Astrocyte (in vitro differentiated cells and primary cell): ENCODE results near the gene CALR3. TPM values are rescaled to one million over a fixed set of nuclear protein-coding genes. Genes with fewer than 3 reads are reported as not detected.

Source experiments
- DNase-seq: peaks from one replicate; pipeline ENCODE4 v3.0.0-alpha.2; 2010; ENCODE audit warnings: low read depth
- FAIRE-seq: peaks from 2 replicates; lab custom pipeline; 2011; peaks lifted over from hg19 to GRCh38; lab: Jason Lieb, UNC
- H2AFZ ChIP-seq: 2 replicates; pipeline ENCODE4 v1.6.0; 2012; ENCODE audit warnings: low read depth, low read length, inconsistent platforms
- H3K27ac ChIP-seq: 2 replicates; pipeline ENCODE4 v1.5.1; 2011; ENCODE audit warnings: low read depth, low read length, inconsistent platforms
- H3K27me3 ChIP-seq: 2 replicates; pipeline ENCODE4 v1.6.0; 2011; ENCODE audit warnings: low read length, inconsistent platforms; ENCODE audit not compliant: insufficient read depth
- H3K36me3 ChIP-seq: 2 replicates; pipeline ENCODE4 v1.5.1; 2011; ENCODE audit warnings: low read length, inconsistent platforms; ENCODE audit not compliant: insufficient read depth
- H3K4me1 ChIP-seq: 2 replicates; pipeline ENCODE4 v1.5.1; 2011; ENCODE audit warnings: low read length, inconsistent platforms; ENCODE audit not compliant: insufficient read depth
- H3K4me2 ChIP-seq: 2 replicates; pipeline ENCODE4 v1.6.0; 2012; ENCODE audit warnings: low read length, inconsistent platforms
- H3K4me3 ChIP-seq: 2 replicates; pipeline ENCODE4 v1.5.1; 2011; ENCODE audit warnings: low read depth, mild to moderate bottlenecking, low read length, inconsistent platforms; ENCODE audit not compliant: insufficient read depth
- H3K79me2 ChIP-seq: 2 replicates; pipeline ENCODE4 v1.6.0; 2012; ENCODE audit warnings: mild to moderate bottlenecking, low read length, inconsistent platforms; ENCODE audit not compliant: insufficient read depth
- H3K9ac ChIP-seq: 2 replicates; pipeline ENCODE4 v1.6.0; 2012; ENCODE audit warnings: mild to moderate bottlenecking, low read length, inconsistent platforms
- H3K9me3 ChIP-seq: 2 replicates; pipeline ENCODE4 v1.5.1; 2012; ENCODE audit warnings: low read depth, mild to moderate bottlenecking, low read length, inconsistent platforms; ENCODE audit not compliant: insufficient read depth
- H4K20me1 ChIP-seq: 2 replicates; pipeline ENCODE4 v1.6.0; 2012; ENCODE audit warnings: low read length, inconsistent platforms; ENCODE audit not compliant: insufficient read depth
- H3K27ac Mint-ChIP-seq: one replicate; pipeline ENCODE4 v1.8.0; 2021; ENCODE audit warnings: mild to moderate bottlenecking, mixed read lengths; ENCODE audit not compliant: unreplicated experiment
- H3K27me3 Mint-ChIP-seq: one replicate; pipeline ENCODE4 v1.8.0; 2021; ENCODE audit warnings: low read depth, mixed read lengths; ENCODE audit not compliant: unreplicated experiment
- H3K36me3 Mint-ChIP-seq: one replicate; pipeline ENCODE4 v1.8.0; 2021; ENCODE audit warnings: low read depth, mixed read lengths; ENCODE audit not compliant: unreplicated experiment
- H3K4me1 Mint-ChIP-seq: one replicate; pipeline ENCODE4 v1.8.0; 2021; ENCODE audit warnings: low read depth, mixed read lengths; ENCODE audit not compliant: unreplicated experiment
- H3K4me3 Mint-ChIP-seq: one replicate; pipeline ENCODE4 v1.8.0; 2021; ENCODE audit warnings: mild to moderate bottlenecking, moderate library complexity, mixed read lengths; ENCODE audit not compliant: unreplicated experiment
- H3K9me3 Mint-ChIP-seq: one replicate; pipeline ENCODE4 v1.8.0; 2021; ENCODE audit warnings: mild to moderate bottlenecking, mixed read lengths; ENCODE audit not compliant: unreplicated experiment
- EZH2 ChIP-seq: IDR thresholded peaks from 2 replicates; pipeline ENCODE4 v1.6.1; 2012; ENCODE audit warnings: mild to moderate bottlenecking, low read length, inconsistent platforms; ENCODE audit not compliant: insufficient read depth
- total RNA-seq: library from RNA; stranded (reverse); gene quantifications from 2 replicates; pipeline ENCODE4 v1.2.1, GENCODE V29; 2021
- TF ChIP-seq, protein P1 (sequence below): IDR thresholded peaks from 2 replicates; pipeline ENCODE4 v1.5.1; 2011; ENCODE audit warnings: low read depth, mild to moderate bottlenecking, inconsistent platforms, low read length, moderate library complexity; ENCODE audit not compliant: insufficient read depth

The CALR3 gene
- total RNA-seq, 1 donor from 2014 or later, result not detected

- H3K27ac ChIP-seq, result no peak overlapping the region
- DNase-seq (no peak), FAIRE-seq (no peak)
- H3K27ac Mint-ChIP-seq, result no peak overlapping the region
- H4K20me1 ChIP-seq, result peaks cover 75% of the 10 kb centered on the region
- H3K36me3 ChIP-seq, result no peaks in the 10 kb centered on the region
- H3K9me3 Mint-ChIP-seq, result no peaks in the 10 kb centered on the region
- no peak overlapping the region for H3K4me2 ChIP-seq
- no peak overlapping the region for H2AFZ ChIP-seq
- H3K9ac ChIP-seq, result no peak overlapping the region
- H3K79me2 ChIP-seq, result peaks cover 83% of the 10 kb centered on the region
- no peak overlapping the region for H3K4me3 Mint-ChIP-seq
- no peaks in the 10 kb centered on the region for H3K27me3 ChIP-seq
- peaks cover 2% of the 10 kb centered on the region for H3K36me3 Mint-ChIP-seq
- H3K27me3 Mint-ChIP-seq, result peaks cover 2% of the 10 kb centered on the region
- H3K4me1 Mint-ChIP-seq, result peaks cover 37% of the 10 kb centered on the region
- no peak for TF ChIP-seq EZH2
- TF ChIP-seq, protein P1, sequence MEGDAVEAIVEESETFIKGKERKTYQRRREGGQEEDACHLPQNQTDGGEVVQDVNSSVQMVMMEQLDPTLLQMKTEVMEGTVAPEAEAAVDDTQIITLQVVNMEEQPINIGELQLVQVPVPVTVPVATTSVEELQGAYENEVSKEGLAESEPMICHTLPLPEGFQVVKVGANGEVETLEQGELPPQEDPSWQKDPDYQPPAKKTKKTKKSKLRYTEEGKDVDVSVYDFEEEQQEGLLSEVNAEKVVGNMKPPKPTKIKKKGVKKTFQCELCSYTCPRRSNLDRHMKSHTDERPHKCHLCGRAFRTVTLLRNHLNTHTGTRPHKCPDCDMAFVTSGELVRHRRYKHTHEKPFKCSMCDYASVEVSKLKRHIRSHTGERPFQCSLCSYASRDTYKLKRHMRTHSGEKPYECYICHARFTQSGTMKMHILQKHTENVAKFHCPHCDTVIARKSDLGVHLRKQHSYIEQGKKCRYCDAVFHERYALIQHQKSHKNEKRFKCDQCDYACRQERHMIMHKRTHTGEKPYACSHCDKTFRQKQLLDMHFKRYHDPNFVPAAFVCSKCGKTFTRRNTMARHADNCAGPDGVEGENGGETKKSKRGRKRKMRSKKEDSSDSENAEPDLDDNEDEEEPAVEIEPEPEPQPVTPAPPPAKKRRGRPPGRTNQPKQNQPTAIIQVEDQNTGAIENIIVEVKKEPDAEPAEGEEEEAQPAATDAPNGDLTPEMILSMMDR, result no peak
- peaks cover 28% of the 10 kb centered on the region for H3K4me1 ChIP-seq
- no peaks in the 10 kb centered on the region for H3K9me3 ChIP-seq
- no peak overlapping the region for H3K4me3 ChIP-seq
Observed at GRCh38 chr19:16455489-16455888, 40.5 kb downstream of the CALR3 start.

GRCh38 chr19:16454351-16454918 is 41.5 kb downstream of the CALR3 start:
- no peak for TF ChIP-seq EZH2
- TF ChIP-seq, protein P1, result no peak

GRCh38 chr19:16452325-16452724 is 43.6 kb downstream of the CALR3 start:
- Histone ChIP-seq H3K27ac (no peak overlapping the region), H4K20me1 (peaks cover 73% of the 10 kb centered on the region), H3K9ac (no peak overlapping the region), H3K9me3 (no peaks in the 10 kb centered on the region), H2AFZ (no peak overlapping the region), H3K36me3 (no peaks in the 10 kb centered on the region), H3K27me3 (no peaks in the 10 kb centered on the region), H3K4me2 (no peak overlapping the region), H3K4me3 (no peak overlapping the region), H3K4me1 (peaks cover 21% of the 10 kb centered on the region), H3K79me2 (peaks cover 77% of the 10 kb centered on the region)
- no peak overlapping the region for H3K4me3 Mint-ChIP-seq
- H3K27ac Mint-ChIP-seq, result no peak overlapping the region
- peaks cover 28% of the 10 kb centered on the region for H3K4me1 Mint-ChIP-seq
- H3K27me3 Mint-ChIP-seq, result peaks cover 2% of the 10 kb centered on the region
- TF ChIP-seq, protein P1, result no peak
- TF ChIP-seq EZH2, result no peak
- H3K36me3 Mint-ChIP-seq, result peaks cover 7% of the 10 kb centered on the region
- FAIRE-seq (no peak), DNase-seq (no peak)
- H3K9me3 Mint-ChIP-seq, result no peaks in the 10 kb centered on the region

More at GRCh38 chr19:16454351-16454918, 41.5 kb downstream of the CALR3 start:
- Histone ChIP-seq H3K4me1 (peaks cover 31% of the 10 kb centered on the region), H3K4me3 (no peak overlapping the region), H4K20me1 (peaks cover 74% of the 10 kb centered on the region), H2AFZ (no peak overlapping the region), H3K4me2 (peak overlapping the region; percentile 56), H3K27me3 (no peaks in the 10 kb centered on the region), H3K79me2 (peaks cover 82% of the 10 kb centered on the region), H3K9ac (no peak overlapping the region), H3K27ac (no peak overlapping the region), H3K36me3 (no peaks in the 10 kb centered on the region), H3K9me3 (no peaks in the 10 kb centered on the region)
- Mint-ChIP-seq H3K27ac (peak overlapping the region; percentile 44), H3K36me3 (peaks cover 3% of the 10 kb centered on the region), H3K27me3 (peaks cover 2% of the 10 kb centered on the region), H3K4me3 (no peak overlapping the region), H3K4me1 (peaks cover 40% of the 10 kb centered on the region), H3K9me3 (no peaks in the 10 kb centered on the region)
- no peak for DNase-seq
- no peak for FAIRE-seq
